ENCODE results near the gene ABHD1.

The ABHD1 gene

DNA sequence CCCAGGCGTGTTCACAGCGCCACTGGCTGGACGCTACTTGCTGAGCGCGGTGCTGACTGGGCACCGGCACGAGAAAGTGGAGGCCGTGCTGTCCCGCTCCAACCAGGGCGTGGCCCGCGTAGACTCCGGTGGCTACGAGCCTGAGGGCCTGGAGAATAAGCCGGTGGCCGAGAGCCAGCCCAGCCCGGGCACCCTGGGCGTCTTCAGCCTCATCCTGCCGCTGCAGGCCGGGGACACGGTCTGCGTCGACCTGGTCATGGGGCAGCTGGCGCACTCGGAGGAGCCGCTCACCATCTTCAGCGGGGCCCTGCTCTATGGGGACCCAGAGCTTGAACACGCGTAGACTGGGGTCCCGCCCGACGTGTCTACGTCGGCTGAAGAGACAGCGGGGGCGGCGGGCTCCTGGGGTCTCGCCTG lies 37.9 kb upstream of the ABHD1 start:
- H2AK5ac ChIP-seq (ENCODE audit: low read length, severe bottlenecking) = no peak overlapping the region
- H2AFZ ChIP-seq (ENCODE audit: low read depth, low read length) = peak overlapping the region; percentile 70
- H2BK15ac ChIP-seq (ENCODE audit: low read depth, poor library complexity, severe bottlenecking) = peak overlapping the region; percentile 82
- H3K27me3 ChIP-seq (ENCODE audit: control insufficient read depth in 1 of 2, insufficient read depth in 1 of 2, low read length in 2 of 2) = peaks cover 0 to 8% of the 10 kb centered on the region in 2 experiments
- H3K9ac ChIP-seq (ENCODE audit: low read length) = peak overlapping the region; percentile 89
- 2% methylated on average over 38 of the region's 38 CpGs for WGBS
- peak overlapping the region; percentile 78 to 97 for H3K4ac ChIP-seq (ENCODE audit: low read depth in 1 of 2, low read length in 2 of 2)
- peak overlapping the region in 1 of 2 experiments; percentile 74 for H3K14ac ChIP-seq (ENCODE audit: low read length in 2 of 2)
- peak overlapping the region; percentile 75 for H2BK12ac ChIP-seq (ENCODE audit: low read length in 2 of 2)
- peaks cover 20% of the 10 kb centered on the region for H3K4me1 ChIP-seq (ENCODE audit: control insufficient read depth, insufficient read depth, low read depth, low read length)
- peak overlapping the region; percentile 63 to 79 for H3K4me3 ChIP-seq (ENCODE audit: insufficient read depth in 1 of 2, low read depth in 1 of 2, low read length in 2 of 2)
- H3K27ac ChIP-seq (ENCODE audit: low read length, poor library complexity, severe bottlenecking) = no peak overlapping the region
- H3K36me3 ChIP-seq (ENCODE audit: control insufficient read depth in 1 of 2, insufficient read depth in 2 of 2, low read depth in 1 of 2, low read length in 2 of 2) = peaks cover 11 to 14% of the 10 kb centered on the region in 2 experiments
- peak overlapping the region; percentile 91 for H4K91ac ChIP-seq (ENCODE audit: low read length)
- H3K23ac ChIP-seq (ENCODE audit: low read length in 2 of 2) = peak overlapping the region in 1 of 2 experiments; percentile 48
- peak overlapping the region; percentile 96 for H3K4me2 ChIP-seq (ENCODE audit: low read length, poor library complexity, severe bottlenecking)
- DNase-seq = peak; percentile 76
- peak overlapping the region; percentile 64 for H2BK120ac ChIP-seq (ENCODE audit: low read depth, low read length)
- H2BK5ac ChIP-seq (ENCODE audit: low read depth, low read length, poor library complexity, severe bottlenecking) = no peak overlapping the region
- H4K8ac ChIP-seq (ENCODE audit: low read length) = peak overlapping the region; percentile 89
- peak overlapping the region; percentile 72 to 86 for H3K18ac ChIP-seq (ENCODE audit: low read depth in 1 of 2, low read length in 2 of 2)
- H3K79me1 ChIP-seq (replicated peaks; ENCODE audit: low read length, poor library complexity, severe bottlenecking) = no peaks in the 10 kb centered on the region
- H3K9me3 ChIP-seq (ENCODE audit: control insufficient read depth, low read length) = no peaks in the 10 kb centered on the region

GRCh38 chr2:27086090-27086723 lies 37.4 kb upstream of the ABHD1 start:
- Histone ChIP-seq H3K14ac (ENCODE audit: low read length in 2 of 2) (peak overlapping the region in 1 of 2 experiments; percentile 74), H3K36me3 (ENCODE audit: control insufficient read depth in 1 of 2, insufficient read depth in 2 of 2, low read depth in 1 of 2, low read length in 2 of 2) (peaks cover 11 to 14% of the 10 kb centered on the region in 2 experiments), H2BK12ac (ENCODE audit: low read length in 2 of 2) (peak overlapping the region in 1 of 2 experiments; percentile 75), H2BK5ac (ENCODE audit: low read depth, low read length, poor library complexity, severe bottlenecking) (no peak overlapping the region), H2BK15ac (ENCODE audit: low read depth, poor library complexity, severe bottlenecking) (peak overlapping the region; percentile 82), H3K4me2 (ENCODE audit: low read length, poor library complexity, severe bottlenecking) (peak overlapping the region; percentile 96), H3K4me1 (ENCODE audit: control insufficient read depth, insufficient read depth, low read depth, low read length) (peaks cover 17% of the 10 kb centered on the region), H3K27ac (ENCODE audit: low read length, poor library complexity, severe bottlenecking) (no peak overlapping the region), H3K18ac (ENCODE audit: low read depth in 1 of 2, low read length in 2 of 2) (peak overlapping the region in 1 of 2 experiments; percentile 86), H2AK5ac (ENCODE audit: low read length, severe bottlenecking) (no peak overlapping the region), H3K4me3 (ENCODE audit: insufficient read depth in 1 of 2, low read depth in 1 of 2, low read length in 2 of 2) (peak overlapping the region; percentile 63 to 79), H3K9me3 (ENCODE audit: control insufficient read depth, low read length) (no peaks in the 10 kb centered on the region), H2AFZ (ENCODE audit: low read depth, low read length) (peak overlapping the region; percentile 70), H3K27me3 (ENCODE audit: control insufficient read depth in 1 of 2, insufficient read depth in 1 of 2, low read length in 2 of 2) (peaks cover 0 to 8% of the 10 kb centered on the region in 2 experiments), H4K91ac (ENCODE audit: low read length) (peak overlapping the region; percentile 91), H3K23ac (ENCODE audit: low read length in 2 of 2) (peak overlapping the region in 1 of 2 experiments; percentile 48), H4K8ac (ENCODE audit: low read length) (peak overlapping the region; percentile 89), H3K4ac (ENCODE audit: low read depth in 1 of 2, low read length in 2 of 2) (peak overlapping the region; percentile 78 to 97), H3K9ac (ENCODE audit: low read length) (peak overlapping the region; percentile 89), H2BK120ac (ENCODE audit: low read depth, low read length) (peak overlapping the region; percentile 64), H3K79me1 (replicated peaks; ENCODE audit: low read length, poor library complexity, severe bottlenecking) (no peaks in the 10 kb centered on the region)
- peak; percentile 89 for DNase-seq
- 3% methylated on average over 45 of the region's 81 CpGs for WGBS

DNA sequence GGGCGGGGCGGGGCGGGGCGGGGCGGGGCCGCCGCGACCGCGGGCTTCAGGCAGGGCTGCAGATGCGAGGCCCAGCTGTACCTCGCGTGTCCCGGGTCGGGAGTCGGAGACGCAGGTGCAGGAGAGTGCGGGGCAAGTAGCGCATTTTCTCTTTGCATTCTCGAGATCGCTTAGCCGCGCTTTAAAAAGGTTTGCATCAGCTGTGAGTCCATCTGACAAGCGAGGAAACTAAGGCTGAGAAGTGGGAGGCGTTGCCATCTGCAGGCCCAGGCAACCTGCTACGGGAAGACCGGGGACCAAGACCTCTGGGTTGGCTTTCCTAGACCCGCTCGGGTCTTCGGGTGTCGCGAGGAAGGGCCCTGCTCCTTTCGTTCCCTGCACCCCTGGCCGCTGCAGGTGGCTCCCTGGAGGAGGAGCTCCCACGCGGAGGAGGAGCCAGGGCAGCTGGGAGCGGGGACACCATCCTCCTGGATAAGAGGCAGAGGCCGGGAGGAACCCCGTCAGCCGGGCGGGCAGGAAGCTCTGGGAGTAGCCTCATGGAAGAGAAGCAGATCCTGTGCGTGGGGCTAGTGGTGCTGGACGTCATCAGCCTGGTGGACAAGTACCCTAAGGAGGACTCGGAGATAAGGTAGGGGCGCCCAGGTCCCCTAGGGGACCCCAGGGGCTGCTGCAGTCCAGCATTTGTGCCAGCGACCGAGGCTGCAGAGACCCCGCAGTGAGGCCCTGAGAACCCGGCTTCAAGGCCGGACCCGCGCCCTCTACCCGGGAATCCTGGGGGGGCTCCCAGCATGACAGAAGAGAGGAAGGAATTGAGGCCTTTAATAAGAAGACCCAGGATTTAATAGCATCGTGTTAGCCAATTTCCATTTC lies 36.7 kb upstream of the ABHD1 start, which contains the start of gene KHK:
Gene KHK (plus strand): TSS at position 49 of the 870 bp plus-strand sequence. CDS start 488 bp downstream, at position 537.
- Histone ChIP-seq H2BK15ac (ENCODE audit: low read depth, poor library complexity, severe bottlenecking) (peak within 1 kb of the TSS; percentile 82), H3K9me3 (ENCODE audit: control insufficient read depth, low read length) (no peaks in the 10 kb centered on the region), H2BK120ac (ENCODE audit: low read depth, low read length) (peak within 1 kb of the TSS; percentile 64), H2BK12ac (ENCODE audit: low read length in 2 of 2) (peak within 1 kb of the TSS; percentile 75), H4K91ac (ENCODE audit: low read length) (peak within 1 kb of the TSS; percentile 91), H3K14ac (ENCODE audit: low read length in 2 of 2) (peak within 1 kb of the TSS in 1 of 2 experiments; percentile 74), H3K9ac (ENCODE audit: low read length) (peak within 1 kb of the TSS; percentile 89), H3K79me1 (replicated peaks; ENCODE audit: low read length, poor library complexity, severe bottlenecking) (no peaks in the 10 kb centered on the region), H3K18ac (ENCODE audit: low read depth in 1 of 2, low read length in 2 of 2) (peak within 1 kb of the TSS; percentile 72 to 86), H3K36me3 (ENCODE audit: control insufficient read depth in 1 of 2, insufficient read depth in 2 of 2, low read depth in 1 of 2, low read length in 2 of 2) (peaks cover 7 to 11% of the 10 kb centered on the region in 2 experiments), H2AK5ac (ENCODE audit: low read length, severe bottlenecking) (no peak within 1 kb of the TSS), H2AFZ (ENCODE audit: low read depth, low read length) (peak within 1 kb of the TSS; percentile 70), H4K8ac (ENCODE audit: low read length) (peak within 1 kb of the TSS; percentile 89), H3K4me2 (ENCODE audit: low read length, poor library complexity, severe bottlenecking) (peak within 1 kb of the TSS; percentile 96), H3K27ac (ENCODE audit: low read length, poor library complexity, severe bottlenecking) (no peak within 1 kb of the TSS), H3K4me3 (ENCODE audit: insufficient read depth in 1 of 2, low read depth in 1 of 2, low read length in 2 of 2) (peak within 1 kb of the TSS; percentile 63 to 80), H3K4ac (ENCODE audit: low read depth in 1 of 2, low read length in 2 of 2) (peak within 1 kb of the TSS; percentile 78 to 97), H2BK5ac (ENCODE audit: low read depth, low read length, poor library complexity, severe bottlenecking) (no peak within 1 kb of the TSS), H3K27me3 (ENCODE audit: control insufficient read depth in 1 of 2, insufficient read depth in 1 of 2, low read length in 2 of 2) (peaks cover 0 to 8% of the 10 kb centered on the region in 2 experiments), H3K4me1 (ENCODE audit: control insufficient read depth, insufficient read depth, low read depth, low read length) (peaks cover 14% of the 10 kb centered on the region), H3K23ac (ENCODE audit: low read length in 2 of 2) (peak within 1 kb of the TSS in 1 of 2 experiments; percentile 48)
- peak; percentile 34 for DNase-seq
- 11% methylated on average over 53 of the region's 54 CpGs for WGBS
